Measurements from ENCODE around the gene CCDC3.

CCDC3 gene

GRCh38 chr10:12924911-12925310 lies 76.6 kb downstream of the CCDC3 start:
- no peak for TF ChIP-seq EZH2phosphoT487 (IDR thresholded peaks at IDR 0.05; ENCODE audit: low read length)
- no peak for TF ChIP-seq EZH2 (optimal IDR thresholded peaks at IDR 0.05; ENCODE audit: low read depth, low read length)
- TF ChIP-seq, protein P1, sequence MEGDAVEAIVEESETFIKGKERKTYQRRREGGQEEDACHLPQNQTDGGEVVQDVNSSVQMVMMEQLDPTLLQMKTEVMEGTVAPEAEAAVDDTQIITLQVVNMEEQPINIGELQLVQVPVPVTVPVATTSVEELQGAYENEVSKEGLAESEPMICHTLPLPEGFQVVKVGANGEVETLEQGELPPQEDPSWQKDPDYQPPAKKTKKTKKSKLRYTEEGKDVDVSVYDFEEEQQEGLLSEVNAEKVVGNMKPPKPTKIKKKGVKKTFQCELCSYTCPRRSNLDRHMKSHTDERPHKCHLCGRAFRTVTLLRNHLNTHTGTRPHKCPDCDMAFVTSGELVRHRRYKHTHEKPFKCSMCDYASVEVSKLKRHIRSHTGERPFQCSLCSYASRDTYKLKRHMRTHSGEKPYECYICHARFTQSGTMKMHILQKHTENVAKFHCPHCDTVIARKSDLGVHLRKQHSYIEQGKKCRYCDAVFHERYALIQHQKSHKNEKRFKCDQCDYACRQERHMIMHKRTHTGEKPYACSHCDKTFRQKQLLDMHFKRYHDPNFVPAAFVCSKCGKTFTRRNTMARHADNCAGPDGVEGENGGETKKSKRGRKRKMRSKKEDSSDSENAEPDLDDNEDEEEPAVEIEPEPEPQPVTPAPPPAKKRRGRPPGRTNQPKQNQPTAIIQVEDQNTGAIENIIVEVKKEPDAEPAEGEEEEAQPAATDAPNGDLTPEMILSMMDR (IDR thresholded peaks at IDR 0.05; ENCODE audit: low read length) = no peak
- H3K79me2 ChIP-seq (ENCODE audit: low read length) = no peaks in the 10 kb centered on the region
- no peak overlapping the region for H3K9ac ChIP-seq (ENCODE audit: low read length)
- H3K4me2 ChIP-seq (ENCODE audit: low read depth, low read length) = no peak overlapping the region
- H3K9me2 ChIP-seq (replicated peaks; ENCODE audit: insufficient read depth, low read length) = no peaks in the 10 kb centered on the region
- H2AFZ ChIP-seq (ENCODE audit: low read length) = no peak overlapping the region
- no peaks in the 10 kb centered on the region for H3K4me1 ChIP-seq (ENCODE audit: low read length)
- H3K27ac ChIP-seq (ENCODE audit: low read length) = no peak overlapping the region
- no peaks in the 10 kb centered on the region for H3F3A ChIP-seq (ENCODE audit: insufficient read depth, low read length)
- H3K27me3 ChIP-seq (replicated peaks; ENCODE audit: insufficient read depth, low read length) = no peaks in the 10 kb centered on the region
- H3K4me3 ChIP-seq (ENCODE audit: low read length) = no peak overlapping the region
- no peak for DNase-seq
- H3K36me3 ChIP-seq (replicated peaks; ENCODE audit: insufficient read depth, low read length) = no peaks in the 10 kb centered on the region
- no peaks in the 10 kb centered on the region for H4K20me1 ChIP-seq (ENCODE audit: insufficient read depth, low read length)
- no peaks in the 10 kb centered on the region for H3K9me3 ChIP-seq (replicated peaks; ENCODE audit: insufficient read depth, low read length)

DNA sequence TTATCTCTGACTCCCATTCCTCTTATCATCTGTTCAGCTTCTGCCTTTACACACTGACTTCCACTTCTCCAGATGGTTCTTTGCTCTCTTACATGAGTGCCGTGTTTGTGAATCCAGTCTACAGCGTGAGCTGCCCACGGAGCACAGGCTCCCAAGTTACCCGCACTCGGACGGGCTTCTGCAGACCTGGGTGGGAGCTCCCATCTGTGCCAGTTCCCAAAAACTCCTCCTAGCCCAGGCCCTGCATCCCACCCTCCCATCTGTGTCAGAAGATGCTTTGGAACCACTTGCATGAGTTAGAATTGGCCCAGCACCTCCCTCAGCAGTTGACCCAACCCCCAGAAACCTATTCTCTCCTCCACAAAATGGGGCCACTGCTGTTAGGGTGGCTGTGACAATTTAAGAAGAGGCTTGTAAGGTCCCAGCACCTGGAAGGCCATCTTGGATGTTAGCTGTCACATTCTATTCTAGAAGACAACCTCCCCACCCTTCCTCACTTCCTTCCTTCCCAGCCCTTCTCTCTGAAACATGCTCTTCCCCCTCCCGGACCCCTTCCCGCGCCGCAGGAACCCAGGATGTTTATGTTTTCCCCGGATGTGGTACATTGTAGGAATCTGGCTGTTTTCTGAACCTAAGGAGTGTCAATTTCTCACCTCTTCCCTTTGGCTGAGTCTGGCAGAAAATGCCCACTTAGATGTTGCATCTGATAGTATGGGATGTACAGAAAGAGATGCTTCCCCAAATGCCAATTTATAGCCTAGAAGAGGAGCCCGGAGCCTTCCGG lies 79.2 kb downstream of the CCDC3 start:
- DNase-seq = no peak
- Histone ChIP-seq H3K27ac (ENCODE audit: low read length) (no peak overlapping the region), H3F3A (ENCODE audit: insufficient read depth, low read length) (no peaks in the 10 kb centered on the region), H3K4me1 (ENCODE audit: low read length) (no peaks in the 10 kb centered on the region), H3K9ac (ENCODE audit: low read length) (no peak overlapping the region), H4K20me1 (ENCODE audit: insufficient read depth, low read length) (no peaks in the 10 kb centered on the region), H3K4me2 (ENCODE audit: low read depth, low read length) (no peak overlapping the region), H3K4me3 (ENCODE audit: low read length) (no peak overlapping the region), H3K79me2 (ENCODE audit: low read length) (no peaks in the 10 kb centered on the region), H3K9me2 (replicated peaks; ENCODE audit: insufficient read depth, low read length) (no peaks in the 10 kb centered on the region), H3K36me3 (replicated peaks; ENCODE audit: insufficient read depth, low read length) (no peaks in the 10 kb centered on the region), H2AFZ (ENCODE audit: low read length) (no peak overlapping the region), H3K27me3 (replicated peaks; ENCODE audit: insufficient read depth, low read length) (no peaks in the 10 kb centered on the region), H3K9me3 (replicated peaks; ENCODE audit: insufficient read depth, low read length) (no peaks in the 10 kb centered on the region)
- TF ChIP-seq EZH2phosphoT487 (IDR thresholded peaks at IDR 0.05; ENCODE audit: low read length) (no peak), EZH2 (optimal IDR thresholded peaks at IDR 0.05; ENCODE audit: low read depth, low read length) (no peak)
- TF ChIP-seq, protein P1 (IDR thresholded peaks at IDR 0.05; ENCODE audit: low read length) = no peak

DNA sequence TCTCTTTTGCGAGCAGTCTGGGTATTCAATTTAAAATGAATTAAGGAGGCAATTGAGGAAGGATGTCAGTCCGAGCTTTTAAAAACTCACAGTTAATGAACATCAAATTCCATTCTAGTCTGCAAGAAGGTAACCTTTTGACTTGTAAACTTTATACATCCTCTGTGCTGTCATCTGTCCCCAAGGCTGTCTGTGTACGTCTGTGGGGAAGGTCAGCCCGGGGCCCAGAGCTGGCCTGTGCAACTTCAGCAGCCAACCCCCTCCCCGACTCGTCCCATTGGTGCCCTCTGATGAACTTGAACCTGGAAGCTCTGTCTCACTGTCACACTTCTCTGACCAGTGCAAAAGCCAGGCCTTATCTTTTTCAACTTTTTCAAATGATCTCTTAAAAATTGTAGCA lies 80.3 kb downstream of the CCDC3 start:
- no peak overlapping the region for H3K4me3 ChIP-seq (ENCODE audit: low read length)
- TF ChIP-seq, protein P1 (IDR thresholded peaks at IDR 0.05; ENCODE audit: low read length) = no peak
- TF ChIP-seq EZH2phosphoT487 (IDR thresholded peaks at IDR 0.05; ENCODE audit: low read length) (no peak), EZH2 (optimal IDR thresholded peaks at IDR 0.05; ENCODE audit: low read depth, low read length) (no peak)
- no peaks in the 10 kb centered on the region for H3K4me1 ChIP-seq (ENCODE audit: low read length)
- no peak overlapping the region for H3K9ac ChIP-seq (ENCODE audit: low read length)
- H3K9me3 ChIP-seq (replicated peaks; ENCODE audit: insufficient read depth, low read length) = no peaks in the 10 kb centered on the region
- no peak overlapping the region for H2AFZ ChIP-seq (ENCODE audit: low read length)
- H3K4me2 ChIP-seq (ENCODE audit: low read depth, low read length) = no peak overlapping the region
- H3K36me3 ChIP-seq (replicated peaks; ENCODE audit: insufficient read depth, low read length) = no peaks in the 10 kb centered on the region
- H3F3A ChIP-seq (ENCODE audit: insufficient read depth, low read length) = no peaks in the 10 kb centered on the region
- H4K20me1 ChIP-seq (ENCODE audit: insufficient read depth, low read length) = no peaks in the 10 kb centered on the region
- no peak overlapping the region for H3K27ac ChIP-seq (ENCODE audit: low read length)
- no peaks in the 10 kb centered on the region for H3K27me3 ChIP-seq (replicated peaks; ENCODE audit: insufficient read depth, low read length)
- no peaks in the 10 kb centered on the region for H3K9me2 ChIP-seq (replicated peaks; ENCODE audit: insufficient read depth, low read length)
- no peaks in the 10 kb centered on the region for H3K79me2 ChIP-seq (ENCODE audit: low read length)
- no peak for DNase-seq
